Gastroesophageal sphincter (tissue), 4 donors: ENCODE results near the gene UNK. TPM values are rescaled to one million over a fixed set of nuclear protein-coding genes. Genes with fewer than 3 reads are reported as not detected.
"Not testable (repeated sequence)": the region's sequence is repeated elsewhere in the genome, so short reads cannot be mapped to it uniquely, and the experiment has no call there.

Experiments used
- ATAC-seq: fragments of 150-250 bp; one replicate; pipeline ENCODE4 v1.9.1; 2016; ENCODE audit warnings: mild to moderate bottlenecking, moderate library complexity
- H3K27ac ChIP-seq, 4 donors: fragments of 200-600 bp; sonication (generic) in 3 of 4; 1 replicate in 3 of 4; 2 replicates in 1 of 4; pipeline ENCODE4 v1.5.1; 2016 to 2019
- H3K27me3 ChIP-seq: fragments of 200-600 bp; sonication (generic); one replicate; pipeline ENCODE4 v1.5.1; 2019
- H3K36me3 ChIP-seq, 2 donors: fragments of 200-600 bp; sonication (generic); one replicate each; pipeline ENCODE4 v1.5.1; 2019; ENCODE audit warnings: control low read depth in 1 of 2
- H3K4me1 ChIP-seq, 3 donors: fragments of 200-600 bp; sonication (generic); 1 replicate in 2 of 3; 2 replicates in 1 of 3; pipeline ENCODE4 v1.5.1; 2016 to 2019; ENCODE audit warnings: control low read depth in 2 of 3
- H3K4me3 ChIP-seq, 2 donors: fragments of 200-600 bp; sonication (generic); one replicate each; pipeline ENCODE4 v1.5.1; 2019; ENCODE audit warnings: mild to moderate bottlenecking in 1 of 2, moderate library complexity in 1 of 2
- H3K9me3 ChIP-seq, 3 donors: fragments of 200-600 bp; sonication (generic); one replicate each; pipeline ENCODE4 v1.5.1; 2017 to 2019; ENCODE audit warnings: control low read depth in 2 of 3
- EP300 ChIP-seq: sonication (generic); formaldehyde crosslinking; IDR thresholded peaks from one replicate; pipeline ENCODE4 v1.6.1; 2017; ENCODE audit warnings: antibody characterized with exemption, mild to moderate bottlenecking
- POLR2A ChIP-seq, 2 donors: fragments of 450-650 bp; IDR thresholded peaks; one replicate each; pipeline ENCODE4 v1.6.1; 2017; ENCODE audit warnings: antibody characterized with exemption in 2 of 2, mild to moderate bottlenecking in 2 of 2, moderate library complexity in 1 of 2
- POLR2AphosphoS5 ChIP-seq: sonication (generic); formaldehyde crosslinking; IDR thresholded peaks from one replicate; pipeline ENCODE4 v1.6.1; 2017; ENCODE audit warnings: antibody characterized with exemption
- WGBS, 2 donors: methylation state at CpG; one replicate each; pipeline ENCODE4 v1.1.5; 2018; ENCODE audit warnings: low coverage in 1 of 2; 5-methylcytosine and 5-hydroxymethylcytosine counted together
- total RNA-seq, 4 donors: library from RNA; depleted of rRNA; stranded (reverse); fragments of >200 nt; gene quantifications; one replicate each; pipeline ENCODE4 v1.1.0, GENCODE V29; 2016
- TF ChIP-seq, protein P1 (sequence below), 4 experiments: fragments of 200-600 bp in 2 of 4; fragments of 450-650 bp in 2 of 4; sonication (generic) in 1 of 4; IDR thresholded peaks; one replicate each; pipeline ENCODE4 v1.5.1; 2017 to 2019; ENCODE audit warnings: antibody characterized with exemption in 4 of 4, mild to moderate bottlenecking in 2 of 4, moderate library complexity in 2 of 4

UNK gene
- total RNA-seq, 4 donors from 2014 or later = 9.8 to 41.6 (median 21.0) TPM

DNA sequence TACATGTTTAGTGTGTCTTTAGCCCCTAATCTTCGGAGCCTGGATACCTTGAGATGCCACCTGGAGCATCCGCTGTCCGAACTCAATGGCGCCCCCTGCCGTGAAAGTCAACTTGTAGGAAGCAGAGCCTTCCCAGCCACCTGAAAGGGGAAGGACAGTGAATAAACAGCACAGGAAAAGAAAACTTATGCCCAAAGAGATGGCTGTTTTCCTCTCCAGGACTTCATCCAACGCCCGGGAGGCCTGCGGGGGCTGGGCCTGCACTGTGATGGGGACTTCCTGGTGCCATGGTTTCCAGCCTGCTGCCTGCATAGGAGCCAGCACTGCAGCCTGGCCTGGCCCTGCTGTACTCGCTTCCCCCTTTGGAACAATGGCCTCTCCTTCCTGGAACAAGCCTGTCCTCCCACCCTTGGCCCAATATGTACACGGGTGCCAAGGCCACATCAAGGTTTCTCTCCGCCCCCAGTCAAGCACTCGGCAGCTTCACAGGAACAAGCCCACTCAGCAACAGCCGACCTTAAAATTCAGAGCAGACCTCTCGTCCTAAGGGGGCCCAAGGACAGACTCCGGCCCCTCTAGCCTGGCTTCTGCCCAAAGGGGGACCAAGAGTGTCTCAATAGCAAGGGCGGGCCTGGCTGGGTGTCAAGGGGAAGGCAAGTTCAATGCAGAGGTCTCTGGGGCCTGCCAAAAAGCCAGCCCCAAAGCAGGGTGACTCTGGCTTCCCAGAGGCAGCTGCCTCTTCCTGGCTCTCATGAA lies 64.1 kb downstream of the UNK start:
- ATAC-seq = peak; percentile 66
- 22 to 57% methylated on average over 1 to 7 of the region's 16 CpGs for WGBS, 2 donors
- Histone ChIP-seq H3K36me3 (peaks cover 0 to 83% of the 10 kb centered on the region in 2 donors), H3K27me3 (no peaks in the 10 kb centered on the region), H3K9me3 (no peaks in the 10 kb centered on the region), H3K27ac (peak overlapping the region in 3 of 4 donors; percentile 75 to 77 (median 75)), H3K4me1 (peaks cover 0 to 96% (median 31%) of the 10 kb centered on the region in 3 donors), H3K4me3 (no peak overlapping the region)
- TF ChIP-seq POLR2A (IDR thresholded peaks at IDR 0.05) = no peak
- TF ChIP-seq, protein P1, sequence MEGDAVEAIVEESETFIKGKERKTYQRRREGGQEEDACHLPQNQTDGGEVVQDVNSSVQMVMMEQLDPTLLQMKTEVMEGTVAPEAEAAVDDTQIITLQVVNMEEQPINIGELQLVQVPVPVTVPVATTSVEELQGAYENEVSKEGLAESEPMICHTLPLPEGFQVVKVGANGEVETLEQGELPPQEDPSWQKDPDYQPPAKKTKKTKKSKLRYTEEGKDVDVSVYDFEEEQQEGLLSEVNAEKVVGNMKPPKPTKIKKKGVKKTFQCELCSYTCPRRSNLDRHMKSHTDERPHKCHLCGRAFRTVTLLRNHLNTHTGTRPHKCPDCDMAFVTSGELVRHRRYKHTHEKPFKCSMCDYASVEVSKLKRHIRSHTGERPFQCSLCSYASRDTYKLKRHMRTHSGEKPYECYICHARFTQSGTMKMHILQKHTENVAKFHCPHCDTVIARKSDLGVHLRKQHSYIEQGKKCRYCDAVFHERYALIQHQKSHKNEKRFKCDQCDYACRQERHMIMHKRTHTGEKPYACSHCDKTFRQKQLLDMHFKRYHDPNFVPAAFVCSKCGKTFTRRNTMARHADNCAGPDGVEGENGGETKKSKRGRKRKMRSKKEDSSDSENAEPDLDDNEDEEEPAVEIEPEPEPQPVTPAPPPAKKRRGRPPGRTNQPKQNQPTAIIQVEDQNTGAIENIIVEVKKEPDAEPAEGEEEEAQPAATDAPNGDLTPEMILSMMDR (IDR thresholded peaks at IDR 0.05) = peak in 3 of 4 experiments; percentile 58 to 69 (median 64)

DNA sequence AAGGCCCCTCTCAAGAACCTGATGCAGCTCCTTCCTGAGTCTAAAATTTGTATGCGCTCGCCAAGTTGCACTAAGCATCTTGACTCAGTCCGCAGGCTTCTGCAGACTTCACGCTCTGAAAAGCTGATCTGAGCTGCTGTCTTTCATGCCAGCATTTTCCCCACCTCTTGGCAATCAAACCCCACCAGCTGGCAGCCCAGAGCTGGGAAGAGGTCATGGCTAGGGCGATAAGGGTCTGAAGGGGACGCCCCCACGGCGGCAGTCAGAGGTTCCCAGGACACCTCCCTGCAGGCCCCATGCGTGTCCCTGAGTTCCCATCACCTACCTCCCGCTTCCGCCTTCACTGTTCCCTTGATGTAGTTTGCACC lies 64.7 kb downstream of the UNK start:
- WGBS, 2 donors = 70% methylated on average over 7 of the region's 11 CpGs; no CpG with 5 or more reads in 1 of the 2 donors
- H3K27ac ChIP-seq = peak overlapping the region in 3 of 4 donors; percentile 75 to 77 (median 75)
- H3K27me3 ChIP-seq = no peaks in the 10 kb centered on the region
- peaks cover 0 to 83% of the 10 kb centered on the region in 2 donors for H3K36me3 ChIP-seq
- H3K4me3 ChIP-seq = no peak overlapping the region
- H3K9me3 ChIP-seq = no peaks in the 10 kb centered on the region
- H3K4me1 ChIP-seq = peaks cover 0 to 100% (median 35%) of the 10 kb centered on the region in 3 donors
- no peak for ATAC-seq
- TF ChIP-seq EP300 (no peak), POLR2AphosphoS5 (no peak), POLR2A (IDR thresholded peaks at IDR 0.05) (no peak)
- TF ChIP-seq, protein P1 (IDR thresholded peaks at IDR 0.05) = no peak

GRCh38 chr17:75849724-75850123 lies 65.1 kb downstream of the UNK start:
- no peak overlapping the region for H3K4me3 ChIP-seq
- H3K27ac ChIP-seq = peak overlapping the region in 3 of 4 donors; percentile 75 to 77 (median 75)
- peaks cover 0 to 97% (median 31%) of the 10 kb centered on the region in 3 donors for H3K4me1 ChIP-seq
- no peak for ATAC-seq
- no peaks in the 10 kb centered on the region for H3K9me3 ChIP-seq
- H3K36me3 ChIP-seq = peaks cover 0 to 83% of the 10 kb centered on the region in 2 donors
- TF ChIP-seq EP300 (no peak), POLR2AphosphoS5 (no peak), POLR2A (IDR thresholded peaks at IDR 0.05) (no peak)
- TF ChIP-seq, protein P1 (IDR thresholded peaks at IDR 0.05) = no peak
- H3K27me3 ChIP-seq = no peaks in the 10 kb centered on the region
- WGBS, 2 donors = 72 to 84% methylated on average over 3 to 6 of the region's 9 CpGs

DNA sequence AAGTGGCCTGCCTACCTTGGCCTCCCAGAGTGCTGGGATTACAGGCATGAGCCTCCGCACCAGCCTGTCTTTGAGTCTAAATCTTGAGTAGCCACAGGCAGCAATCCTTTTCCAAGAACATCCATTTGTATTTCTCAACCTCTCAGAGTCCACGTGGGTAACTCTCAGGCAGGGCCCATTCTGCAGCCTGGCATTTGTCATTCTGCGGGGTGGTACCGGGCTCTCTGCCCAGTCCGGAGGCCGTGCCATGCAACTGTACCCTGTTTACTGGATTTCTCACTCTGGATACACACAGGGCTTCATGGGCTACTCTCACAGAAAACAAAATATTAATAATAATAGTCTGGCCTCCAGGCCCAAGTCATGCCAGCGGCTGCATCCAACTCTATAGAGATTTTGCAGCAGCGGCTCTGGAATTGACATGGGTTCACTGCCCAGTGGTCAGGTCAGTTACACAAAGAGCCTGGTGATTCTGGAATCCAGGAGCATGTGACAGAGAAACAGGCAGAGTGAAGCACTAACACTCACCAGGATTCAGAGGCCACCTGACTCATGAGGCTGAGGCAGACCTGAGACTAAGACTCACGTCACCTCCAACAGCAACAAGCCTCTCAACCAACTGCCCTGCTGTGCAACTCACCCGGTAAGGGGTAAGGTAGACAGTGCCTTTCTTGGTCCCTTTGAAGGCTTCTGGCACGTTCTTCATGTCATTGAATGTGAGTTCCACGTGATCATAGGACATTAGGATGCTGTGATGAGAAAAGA lies 66.5 kb downstream of the UNK start:
- WGBS, 2 donors = 72 to 80% methylated on average over 3 to 6 of the region's 12 CpGs
- H3K4me3 ChIP-seq = no peak overlapping the region
- H3K27me3 ChIP-seq = no peaks in the 10 kb centered on the region
- H3K4me1 ChIP-seq = peaks cover 0 to 85% (median 20%) of the 10 kb centered on the region in 3 donors
- peak overlapping the region in 2 of 4 donors; percentile 34 to 75 for H3K27ac ChIP-seq
- H3K36me3 ChIP-seq = peaks cover 0 to 73% of the 10 kb centered on the region in 2 donors
- no peak for TF ChIP-seq POLR2A (IDR thresholded peaks at IDR 0.05)
- TF ChIP-seq POLR2AphosphoS5 = peak; percentile 50
- TF ChIP-seq, protein P1 (IDR thresholded peaks at IDR 0.05) = no peak
- no peak for TF ChIP-seq EP300
- no peak for ATAC-seq
- H3K9me3 ChIP-seq = no peaks in the 10 kb centered on the region

- not testable (repeated sequence) for H3K9me3 ChIP-seq, ATAC-seq, H3K27me3 ChIP-seq, H3K4me3 ChIP-seq
- H3K27ac ChIP-seq = peak overlapping the region in 2 of 4 donors; percentile 34 to 45
- 94% methylated on average over 6 of the region's 15 CpGs; no CpG with 5 or more reads in 1 of the 2 donors for WGBS, 2 donors
- H3K4me1 ChIP-seq = peaks cover 0 to 85% (median 20%) of the 10 kb centered on the region in 3 donors
- H3K36me3 ChIP-seq = peaks cover 0 to 68% of the 10 kb centered on the region in 2 donors
Measured at GRCh38 chr17:75851693-75851991, 67.0 kb downstream of the UNK start.
